NB4 (cell line): ENCODE measurements around the gene ITGA11.

Source experiments
- CTCF ChIP-seq: IDR thresholded peaks from one replicate; pipeline ENCODE4 v1.5.1; 2012; ENCODE audit warnings: low read depth, low read length
- MAX ChIP-seq: IDR thresholded peaks from 2 replicates; pipeline ENCODE4 v1.6.1; 2011; ENCODE audit warnings: low read depth, low read length

GRCh38 chr15:68303560-68304436, 128.2 kb downstream of the ITGA11 start:
- TF ChIP-seq CTCF (no peak), MAX (no peak)
